Cardiac septum (tissue), 1 donor: Measurements from ENCODE around the gene SLC5A4. TPM values are rescaled to one million over a fixed set of nuclear protein-coding genes. Genes with fewer than 3 reads are reported as not detected.

Experiments
- total RNA-seq: library from RNA; stranded (reverse); fragmentation: NEBNext Ultra II Directional; extraction: Animal tissue kit (Norgen Biotek cat#: 25700); gene quantifications from one replicate; pipeline ENCODE4 v1.2.1, GENCODE V29; 2021
- donor health status: DM: no; HTN: no; CAD: no.

SLC5A4 gene
- total RNA-seq, 1 donor from 2014 or later = 0.19 TPM

Other genes starting within 250 kb of the SLC5A4 start
- gene SLC5A1, start 212.1 kb downstream of the SLC5A4 start, total RNA-seq = 28.4 TPM
- not detected for gene C22orf42, start 96.0 kb downstream of the SLC5A4 start, total RNA-seq
- gene RFPL2, start 50.3 kb downstream of the SLC5A4 start, total RNA-seq = not detected
- gene RFPL3, start 102.5 kb upstream of the SLC5A4 start, total RNA-seq = not detected
- gene RTCB, start 156.9 kb upstream of the SLC5A4 start, total RNA-seq = 42.0 TPM
- gene BPIFC, start 209.1 kb upstream of the SLC5A4 start, total RNA-seq = not detected
- gene FBXO7, start 219.5 kb upstream of the SLC5A4 start, total RNA-seq = 44.8 TPM